WTC11 (cell line): ENCODE measurements around the gene MAGEA9B. TPM values are rescaled to one million over a fixed set of nuclear protein-coding genes. Genes with fewer than 3 reads are reported as not detected.
"Not testable (repeated sequence)": the region's sequence is repeated elsewhere in the genome, so short reads cannot be mapped to it uniquely, and the experiment has no call there.

Source experiments
- ATAC-seq: fragments of 200-7000 bp; cut with Tn5 transposase; 2 replicates; pipeline ENCODE4 v1.10.0; 2021; ENCODE audit warnings: mild to moderate bottlenecking, moderate library complexity
- CTCF ChIA-PET: fragments of 300-600 bp; sonication (Branson Sonifier 250); formaldehyde crosslinking; loops from one replicate; lab custom pipeline; 2021; ENCODE audit warnings: antibody characterized with exemption; lab: Charles Lee
- POLR2A ChIA-PET: fragments of 350-600 bp; sonication (Branson Sonifier 250); formaldehyde crosslinking; loops from one replicate; lab custom pipeline; 2021; ENCODE audit warnings: antibody characterized with exemption; lab: Charles Lee
- DNase-seq: peaks from one replicate; pipeline ENCODE4 v3.0.0; 2021; ENCODE audit warnings: low spot score
- H3K27ac Mint-ChIP-seq: 2 replicates; pipeline ENCODE4 v1.8.0; 2021; ENCODE audit warnings: mixed read lengths
- H3K27me3 Mint-ChIP-seq: 2 replicates; pipeline ENCODE4 v1.8.0; 2021; ENCODE audit warnings: low read depth, mild to moderate bottlenecking, moderate library complexity, mixed read lengths
- H3K36me3 Mint-ChIP-seq: 2 replicates; pipeline ENCODE4 v1.8.0; 2021; ENCODE audit warnings: mixed read lengths
- H3K4me1 Mint-ChIP-seq: 2 replicates; pipeline ENCODE4 v1.8.0; 2022; ENCODE audit warnings: mixed read lengths
- H3K4me3 Mint-ChIP-seq: 2 replicates; pipeline ENCODE4 v1.8.0; 2021; ENCODE audit warnings: mild to moderate bottlenecking, moderate library complexity, mixed read lengths
- H3K9me3 Mint-ChIP-seq: 2 replicates; pipeline ENCODE4 v1.8.0; 2021; ENCODE audit warnings: mixed read lengths
- total RNA-seq: library from RNA; stranded (reverse); gene quantifications from 3 replicates; pipeline ENCODE4 v1.2.3, GENCODE V29; 2021

Gene MAGEA9B
- total RNA-seq, 1 experiment from 2014 or later: 0.35 TPM

GRCh38 chrX:149555251-149555650 lies 32.0 kb downstream of the MAGEA9B start:
- H3K36me3 Mint-ChIP-seq, DNase-seq, H3K4me1 Mint-ChIP-seq, H3K9me3 Mint-ChIP-seq, H3K27me3 Mint-ChIP-seq, H3K27ac Mint-ChIP-seq, H3K4me3 Mint-ChIP-seq, POLR2A ChIA-PET, CTCF ChIA-PET: not testable (repeated sequence)
- ATAC-seq: peak; percentile 43; the same call in 1 of the 2 replicates

GRCh38 chrX:149551939-149552248 lies 35.4 kb downstream of the MAGEA9B start:
- H3K4me1 Mint-ChIP-seq, H3K9me3 Mint-ChIP-seq, DNase-seq, H3K4me3 Mint-ChIP-seq, H3K27ac Mint-ChIP-seq, ATAC-seq, POLR2A ChIA-PET, H3K36me3 Mint-ChIP-seq, CTCF ChIA-PET, H3K27me3 Mint-ChIP-seq: not testable (repeated sequence)

GRCh38 chrX:149551245-149551938 lies 35.9 kb downstream of the MAGEA9B start:
- H3K36me3 Mint-ChIP-seq, H3K9me3 Mint-ChIP-seq, POLR2A ChIA-PET, H3K27ac Mint-ChIP-seq, H3K4me1 Mint-ChIP-seq, H3K4me3 Mint-ChIP-seq, H3K27me3 Mint-ChIP-seq, CTCF ChIA-PET, DNase-seq, ATAC-seq: not testable (repeated sequence)

GRCh38 chrX:149550454-149550853 lies 36.8 kb downstream of the MAGEA9B start:
- H3K4me3 Mint-ChIP-seq, H3K9me3 Mint-ChIP-seq, POLR2A ChIA-PET, DNase-seq, H3K4me1 Mint-ChIP-seq, H3K27ac Mint-ChIP-seq, H3K36me3 Mint-ChIP-seq, CTCF ChIA-PET, H3K27me3 Mint-ChIP-seq, ATAC-seq: not testable (repeated sequence)

DNA sequence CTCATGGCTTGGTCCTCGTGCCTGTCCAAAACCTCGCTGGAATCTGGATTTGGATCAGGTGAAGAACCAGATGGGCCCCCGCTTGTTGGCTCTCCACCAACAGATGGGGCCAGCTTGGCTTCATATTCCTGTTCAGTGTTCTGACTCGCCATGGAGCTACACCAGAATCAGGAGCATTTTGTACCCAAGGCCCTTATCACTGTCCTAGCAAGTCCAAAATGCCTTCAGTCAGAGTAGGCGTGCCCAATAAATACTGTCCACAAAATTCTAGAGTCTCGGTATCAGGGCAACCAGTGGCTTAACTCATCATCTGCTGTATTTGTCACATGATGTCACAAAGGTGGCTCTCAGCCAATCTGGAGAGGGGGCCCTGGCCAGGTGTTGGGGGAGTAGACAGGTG lies 37.6 kb downstream of the MAGEA9B start, which contains the start of gene HSFX3:
TSS of gene HSFX3 (minus strand) at position 224 of the 400 bp plus-strand sequence. CDS start at position 152, 72 bp downstream.
- H3K9me3 Mint-ChIP-seq, H3K36me3 Mint-ChIP-seq, POLR2A ChIA-PET, H3K27me3 Mint-ChIP-seq, ATAC-seq, H3K27ac Mint-ChIP-seq, H3K4me3 Mint-ChIP-seq, DNase-seq, H3K4me1 Mint-ChIP-seq, CTCF ChIA-PET: not testable (repeated sequence)

DNA sequence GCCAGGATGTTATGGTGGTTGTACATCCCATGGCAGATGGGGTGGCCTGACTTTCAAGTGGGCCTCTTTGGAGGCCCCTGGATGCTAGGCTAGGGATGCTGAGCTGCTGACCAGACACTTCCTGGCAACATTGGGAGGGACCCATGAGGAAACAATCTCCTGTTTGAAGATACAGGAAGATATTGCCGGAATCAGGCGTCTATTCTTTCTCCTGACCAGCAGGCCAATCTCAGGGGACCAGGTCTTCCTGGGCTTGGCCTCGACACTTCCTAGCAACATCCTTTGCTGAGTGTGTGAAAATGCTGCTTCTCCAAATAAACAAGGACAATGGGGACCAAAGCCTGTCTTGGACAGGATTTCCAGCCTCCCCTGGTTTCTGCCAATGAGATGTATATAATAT lies 39.5 kb downstream of the MAGEA9B start:
- ATAC-seq, H3K36me3 Mint-ChIP-seq, DNase-seq, CTCF ChIA-PET, H3K27me3 Mint-ChIP-seq, H3K27ac Mint-ChIP-seq, H3K9me3 Mint-ChIP-seq, H3K4me1 Mint-ChIP-seq, POLR2A ChIA-PET, H3K4me3 Mint-ChIP-seq: not testable (repeated sequence)

DNA sequence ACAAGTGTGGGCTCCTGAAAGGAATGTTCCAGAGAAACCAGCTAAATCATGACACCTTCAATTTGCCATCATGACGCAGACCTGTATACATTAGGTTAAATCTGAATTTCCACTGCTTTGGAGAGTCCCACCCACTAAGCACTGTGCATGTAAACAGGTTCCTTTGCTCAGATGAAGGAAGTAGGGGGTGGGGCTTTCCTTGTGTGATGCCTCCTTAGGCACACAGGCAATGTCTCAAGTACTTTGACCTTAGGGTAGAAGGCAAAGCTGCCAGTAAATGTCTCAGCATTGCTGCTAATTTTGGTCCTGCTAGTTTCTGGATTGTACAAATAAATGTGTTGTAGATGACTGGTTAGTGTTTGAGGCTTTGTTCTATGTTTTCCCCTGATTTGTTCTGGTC lies 40.3 kb downstream of the MAGEA9B start:
- POLR2A ChIA-PET, DNase-seq: not testable (repeated sequence)

DNA sequence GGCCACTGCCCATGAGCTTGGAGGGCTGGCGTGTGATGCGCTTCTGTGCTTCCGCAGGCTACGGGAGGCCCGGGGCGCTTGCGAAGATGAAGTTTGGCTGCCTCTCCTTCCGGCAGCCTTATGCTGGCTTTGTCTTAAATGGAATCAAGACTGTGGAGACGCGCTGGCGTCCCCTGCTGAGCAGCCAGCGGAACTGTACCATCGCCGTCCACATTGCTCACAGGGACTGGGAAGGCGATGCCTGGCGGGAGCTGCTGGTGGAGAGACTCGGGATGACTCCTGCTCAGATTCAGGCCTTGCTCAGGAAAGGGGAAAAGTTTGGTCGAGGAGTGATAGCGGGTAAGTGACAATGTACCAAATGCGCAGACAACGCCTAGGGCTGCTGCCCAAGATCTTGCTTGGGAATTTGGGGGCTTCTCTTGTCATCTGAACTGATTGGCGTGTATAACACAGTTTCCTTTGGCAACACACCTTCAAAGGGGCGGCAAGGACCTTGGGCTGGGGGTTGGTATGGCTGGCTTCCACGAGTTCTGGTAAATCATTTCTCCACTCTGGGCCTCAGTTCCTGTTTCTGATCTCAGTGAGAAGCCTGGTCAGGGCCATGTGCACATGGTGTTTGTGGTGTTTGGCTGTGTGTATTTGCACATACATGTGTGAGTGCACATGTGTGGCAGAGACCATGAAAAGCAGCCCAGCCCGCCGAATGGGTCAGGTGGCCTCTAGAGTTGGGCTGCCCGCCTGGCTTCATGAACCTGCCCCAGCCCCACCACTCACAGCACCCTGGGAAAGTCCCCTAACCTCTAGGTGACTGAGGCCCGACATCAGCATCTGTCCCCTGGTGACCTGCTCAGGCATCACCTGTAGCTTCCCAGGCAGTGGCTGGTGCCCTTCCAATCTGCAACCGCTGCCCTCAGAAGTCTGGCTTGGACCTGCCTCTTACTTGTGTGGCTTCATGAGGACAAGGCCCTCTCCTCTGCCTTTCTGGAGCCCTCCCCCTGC lies 41.4 kb downstream of the MAGEA9B start:
- H3K36me3 Mint-ChIP-seq, H3K4me1 Mint-ChIP-seq, POLR2A ChIA-PET, H3K4me3 Mint-ChIP-seq, CTCF ChIA-PET, H3K9me3 Mint-ChIP-seq, H3K27ac Mint-ChIP-seq: not testable (repeated sequence)
- peak; percentile 79 for ATAC-seq
- peak; percentile 59 for DNase-seq
- peaks cover 10% of the 10 kb centered on the region for H3K27me3 Mint-ChIP-seq

More for the DNA sequence above, 40.3 kb downstream of the MAGEA9B start:
- H3K27ac Mint-ChIP-seq, H3K9me3 Mint-ChIP-seq, H3K27me3 Mint-ChIP-seq, ATAC-seq, H3K4me1 Mint-ChIP-seq, H3K4me3 Mint-ChIP-seq, CTCF ChIA-PET, H3K36me3 Mint-ChIP-seq: not testable (repeated sequence)
